Transverse colon (tissue), 3 donors: Measurements from ENCODE around the gene IRGQ.

Source experiments
- CTCF ChIP-seq, 5 experiments: fragments of 200-600 bp in 3 of 5; fragments of 450-650 bp in 2 of 5; sonication (generic) in 3 of 5; IDR thresholded peaks; 1 replicate in 2 of 5; 2 replicates in 3 of 5; pipeline ENCODE4 v1.5.1; 2016 to 2017; ENCODE audit warnings: antibody characterized with exemption in 5 of 5, inconsistent platforms in 3 of 5, mild to moderate bottlenecking in 2 of 5, moderate library complexity in 1 of 5
- POLR2A ChIP-seq: fragments of 450-650 bp; IDR thresholded peaks from one replicate; pipeline ENCODE4 v1.6.1; 2016; ENCODE audit warnings: antibody characterized with exemption, mild to moderate bottlenecking, moderate library complexity

GRCh38 chr19:43641333-43641732, 45.4 kb upstream of the IRGQ start:
- TF ChIP-seq CTCF (IDR thresholded peaks at IDR 0.05) (no peak), POLR2A (no peak)
